Activated CD4-positive, alpha-beta T cell treated with anti-CD3 and anti-CD28 coated beads, Interleukin-2, amount 50 U/mL, for 16 hours (primary cell): Measurements from ENCODE around the gene MOCS1.

ENCODE experiments used
- DNase-seq: peaks from one replicate; pipeline ENCODE4 v3.0.0-alpha.2; 2020

Gene MOCS1

GRCh38 chr6:39901116-39901655, 33.1 kb downstream of the MOCS1 start:
- no peak for DNase-seq

DNA sequence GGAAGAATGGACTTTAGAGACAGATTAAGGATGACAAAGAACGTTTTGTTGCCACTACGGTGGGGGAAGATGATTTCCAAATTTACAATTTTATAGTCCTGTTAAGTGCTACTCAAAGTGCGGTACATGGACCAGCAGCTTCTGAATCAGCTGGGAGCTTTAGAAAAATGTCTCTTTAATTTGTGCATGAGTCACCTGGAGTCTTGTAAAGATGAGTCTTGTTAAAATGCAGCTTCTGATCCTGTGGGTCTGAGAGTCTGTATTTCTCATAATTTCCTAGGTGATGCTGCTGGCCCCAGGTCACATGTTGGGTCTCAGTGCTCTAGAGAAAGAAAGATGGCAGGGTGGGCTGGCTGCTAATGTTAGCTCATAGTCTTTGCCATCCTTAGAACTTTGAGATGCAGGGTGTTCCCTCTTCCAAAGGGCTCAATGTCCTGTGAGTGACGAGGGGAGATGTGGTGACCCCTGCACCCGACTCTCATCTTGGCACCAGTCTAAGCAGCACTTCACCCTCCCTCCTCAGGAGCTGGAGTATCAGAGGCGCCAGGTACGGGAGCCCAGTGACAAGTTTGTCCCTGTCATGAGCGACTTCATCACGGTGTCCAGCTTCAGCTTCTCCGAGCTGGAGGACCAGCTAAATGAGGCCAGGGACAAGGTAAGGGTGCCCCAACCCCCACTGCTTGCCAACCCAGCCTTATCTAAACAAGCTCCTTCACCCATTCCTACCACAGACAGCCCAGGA, 34.5 kb downstream of the MOCS1 start:
- DNase-seq: no peak

DNA sequence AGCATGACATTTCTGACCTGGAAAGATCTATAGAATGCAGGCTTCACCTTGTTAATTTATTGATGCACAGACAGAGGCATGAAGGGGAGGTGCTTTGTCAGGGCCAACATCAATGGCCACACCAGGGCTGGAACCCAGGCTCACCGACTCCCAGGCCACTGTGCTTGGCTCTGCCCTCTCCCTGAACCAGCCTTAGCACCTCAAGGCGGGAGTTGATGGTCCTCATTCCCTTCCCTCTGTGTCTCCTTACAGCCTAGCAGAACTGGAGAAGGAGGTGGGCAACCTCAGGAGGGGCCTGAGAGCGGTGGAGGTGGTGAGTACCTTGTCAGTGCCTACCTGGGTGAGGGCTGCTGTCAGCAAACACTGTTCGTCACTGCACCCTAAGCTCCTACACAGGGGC, 35.6 kb downstream of the MOCS1 start:
- no peak for DNase-seq

DNA sequence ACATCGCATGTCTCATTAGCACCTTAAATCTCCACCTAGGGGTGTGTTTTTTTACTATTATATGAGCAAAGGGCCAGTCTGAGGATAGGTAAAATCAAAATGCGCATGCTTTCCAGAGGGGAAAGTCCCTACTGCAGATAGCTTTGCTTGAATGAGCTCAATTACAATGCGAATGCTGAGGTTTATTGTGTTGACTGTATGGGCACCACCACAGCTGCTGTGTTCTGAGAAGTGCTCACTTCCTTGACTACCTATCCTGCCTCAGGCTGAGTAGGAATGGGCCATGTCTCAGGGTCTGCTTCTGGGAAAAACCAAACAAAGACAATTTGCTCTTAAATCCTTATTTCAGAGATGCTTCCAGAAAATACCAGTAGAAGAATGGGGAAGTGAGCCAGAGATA, 36.6 kb downstream of the MOCS1 start:
- no peak for DNase-seq

- no peak for DNase-seq
These were observed 37.6 kb downstream of the MOCS1 start for GRCh38 chr6:39896701-39897100.

DNA sequence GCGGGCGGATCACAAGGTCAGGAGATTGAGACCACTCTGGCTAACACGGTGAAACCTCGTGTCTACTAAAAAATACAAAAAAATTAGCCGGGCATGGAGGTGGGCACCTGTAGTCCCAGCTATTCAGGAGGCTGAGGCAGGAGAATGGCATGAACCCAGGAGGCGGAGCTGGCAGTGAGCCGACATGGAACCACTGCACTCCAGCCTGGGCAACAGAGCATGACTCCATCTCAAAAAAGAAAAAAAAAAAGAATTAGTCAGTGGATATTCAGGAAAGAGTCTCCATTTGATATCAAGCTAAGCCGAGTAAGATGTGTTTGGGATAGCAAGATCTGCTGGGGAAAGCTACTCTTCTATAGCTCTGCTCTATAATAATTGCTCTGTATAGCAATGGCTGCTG, 41.0 kb downstream of the MOCS1 start:
- DNase-seq: no peak

- DNase-seq: peak; percentile 5
These were observed 41.7 kb downstream of the MOCS1 start for GRCh38 chr6:39892490-39893129.

- no peak for DNase-seq
These were observed 42.3 kb downstream of the MOCS1 start for GRCh38 chr6:39891976-39892375.

DNA sequence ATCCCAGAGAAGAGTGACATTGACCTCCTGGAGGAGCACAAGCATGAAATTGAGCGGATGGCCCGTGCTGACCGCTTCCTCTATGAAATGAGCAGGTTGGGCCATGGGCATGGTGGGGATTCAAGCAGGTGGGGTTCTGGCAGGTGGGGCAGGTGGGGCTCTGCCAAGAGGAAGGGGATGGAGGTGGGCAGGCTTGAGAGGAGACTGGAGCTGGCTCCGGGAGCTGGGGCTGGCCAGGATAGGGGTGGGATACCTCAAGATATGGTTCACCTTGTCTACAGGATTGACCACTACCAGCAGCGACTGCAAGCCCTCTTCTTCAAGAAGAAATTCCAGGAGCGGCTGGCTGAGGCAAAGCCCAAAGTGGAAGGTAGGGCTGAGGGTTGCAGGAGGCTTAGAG, 42.9 kb downstream of the MOCS1 start:
- no peak for DNase-seq

DNA sequence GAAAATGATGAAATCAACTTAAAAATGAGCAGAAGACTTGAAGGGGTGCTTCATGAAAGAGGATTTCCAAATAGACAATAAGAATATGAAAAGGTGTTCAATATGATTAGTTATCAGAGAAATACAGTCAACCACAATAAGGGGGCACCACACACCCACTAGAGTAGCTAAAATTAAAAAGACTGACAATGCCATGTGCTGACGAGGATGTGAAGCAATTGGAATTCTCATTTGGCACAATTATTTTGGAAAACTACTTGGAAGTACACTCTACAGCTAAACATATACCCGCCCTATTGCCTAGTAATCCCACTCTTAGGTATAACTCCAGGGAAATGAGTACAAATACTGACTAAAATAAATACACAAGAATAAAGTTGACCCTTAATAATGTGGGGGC, 45.0 kb downstream of the MOCS1 start:
- DNase-seq: no peak

GRCh38 chr6:39887692-39888450, 46.4 kb downstream of the MOCS1 start:
- DNase-seq: no peak

DNA sequence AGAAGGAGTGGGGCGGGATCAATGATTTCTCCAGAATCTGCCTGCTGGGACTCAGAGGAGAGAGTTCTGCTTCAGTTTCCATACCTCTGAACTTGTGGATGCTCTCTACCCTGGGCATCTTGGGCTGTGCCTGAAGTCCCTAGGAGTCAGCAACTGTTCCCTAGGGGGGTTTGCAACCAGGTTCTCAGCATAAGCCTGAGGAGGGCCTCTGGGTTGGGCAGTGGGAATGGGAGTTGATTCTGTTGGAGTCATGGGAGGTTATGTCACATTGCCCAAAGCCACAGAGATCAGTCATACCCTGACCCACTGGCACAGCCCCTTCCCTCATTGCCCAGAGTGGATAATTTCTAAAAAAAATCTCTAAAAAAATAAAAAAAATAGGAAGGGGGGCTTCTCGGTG, 47.4 kb downstream of the MOCS1 start:
- DNase-seq: no peak

DNA sequence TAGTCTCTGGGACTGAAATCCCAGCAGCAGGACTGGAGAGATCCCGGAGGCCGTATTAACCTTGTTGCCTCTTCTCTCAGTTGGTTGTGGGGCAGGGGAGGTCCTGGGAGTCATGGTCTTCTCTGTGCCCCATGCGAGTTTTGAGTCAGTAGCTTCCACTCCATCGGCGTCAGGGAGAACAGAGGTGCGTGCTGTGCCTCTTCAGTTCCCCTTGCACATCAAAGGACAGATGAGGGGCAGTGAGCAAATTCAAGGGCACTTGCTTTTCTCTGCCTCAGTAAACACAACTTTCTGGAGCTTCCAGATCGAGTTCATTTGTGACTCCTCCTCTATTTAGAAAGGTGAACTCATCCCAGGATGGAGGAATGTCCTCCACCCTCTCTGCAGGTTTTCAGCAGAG, 48.6 kb downstream of the MOCS1 start:
- no peak for DNase-seq

DNA sequence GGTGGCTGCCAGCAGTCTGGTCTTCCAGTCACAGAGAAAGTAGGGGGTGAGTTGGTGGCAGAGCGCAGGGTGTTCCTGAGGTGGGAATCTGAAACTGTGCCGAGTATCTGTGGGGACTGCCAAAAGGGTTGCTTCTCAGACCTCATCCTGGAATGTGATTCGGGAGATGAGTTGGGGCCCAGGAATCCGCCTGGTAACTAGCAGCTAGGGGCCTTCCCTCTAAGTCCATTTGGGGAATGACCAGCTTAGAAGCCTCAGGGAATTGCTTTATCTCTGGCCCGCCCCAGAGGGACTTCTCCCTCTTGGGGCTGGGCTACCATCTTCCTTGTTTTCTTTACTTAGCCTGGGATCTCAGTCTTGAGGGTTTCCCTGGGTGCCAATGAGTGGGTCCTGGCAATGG, 49.6 kb downstream of the MOCS1 start:
- DNase-seq: no peak

- no peak for DNase-seq
These were observed 51.7 kb downstream of the MOCS1 start for GRCh38 chr6:39882531-39882899.

DNA sequence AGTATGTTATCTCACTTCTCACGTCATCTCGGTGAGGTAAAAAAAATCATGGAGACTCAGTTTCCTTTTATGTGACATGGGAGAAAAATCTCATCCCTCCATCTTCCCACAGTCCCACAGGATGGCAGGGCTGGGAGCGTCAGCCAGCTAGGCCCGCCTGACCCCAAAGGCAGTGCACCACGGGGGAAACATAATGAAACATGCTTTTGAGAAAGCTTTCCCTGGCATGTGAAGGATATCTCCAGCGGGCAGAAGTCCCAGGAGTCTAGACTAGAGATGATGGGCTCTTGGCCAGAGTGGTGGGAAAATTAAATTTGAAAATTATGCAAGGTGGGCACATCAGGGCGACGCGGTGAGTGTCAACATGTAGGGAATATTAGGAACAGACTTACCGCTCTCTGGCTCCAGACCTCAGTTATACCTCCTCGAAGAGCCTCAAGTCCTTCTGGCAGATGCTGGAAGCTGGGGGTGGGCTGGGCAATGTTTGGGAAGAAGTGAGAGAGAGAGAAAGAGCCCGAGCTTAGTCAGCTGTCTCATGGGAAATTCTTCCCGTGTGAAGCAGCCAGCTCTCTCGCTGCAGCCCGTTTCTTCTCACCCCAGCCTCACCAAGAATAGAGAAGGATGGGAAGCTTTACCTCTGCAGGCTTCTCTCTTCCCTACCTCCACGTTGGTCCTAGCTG, 52.3 kb downstream of the MOCS1 start:
- no peak for DNase-seq

- no peak for DNase-seq
These were observed 53.7 kb downstream of the MOCS1 start for GRCh38 chr6:39880594-39880993.

- no peak for DNase-seq
These were observed 54.7 kb downstream of the MOCS1 start for GRCh38 chr6:39879535-39879934.

DNA sequence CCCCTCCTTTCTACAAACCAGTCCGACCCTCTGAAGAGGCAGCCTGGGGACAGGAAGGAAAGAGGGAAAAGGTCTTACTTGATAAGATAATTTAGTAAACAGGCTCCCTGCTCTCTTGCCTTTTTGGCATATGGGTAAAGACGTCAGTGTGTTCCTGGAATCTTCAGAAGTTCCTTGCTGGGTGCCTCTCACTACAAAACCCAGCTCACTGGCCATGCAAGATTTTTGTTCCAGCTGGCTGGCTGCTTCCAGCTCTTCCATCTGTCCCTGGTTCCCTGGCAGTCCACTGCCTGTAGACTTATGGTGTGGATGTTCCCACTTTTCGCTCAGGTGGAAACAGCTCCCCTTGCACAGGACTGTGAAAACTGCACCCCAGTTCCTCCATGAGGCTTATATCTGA, 57.4 kb downstream of the MOCS1 start:
- DNase-seq: no peak

- no peak for DNase-seq
These were observed 58.2 kb downstream of the MOCS1 start for GRCh38 chr6:39876111-39876510.

DNA sequence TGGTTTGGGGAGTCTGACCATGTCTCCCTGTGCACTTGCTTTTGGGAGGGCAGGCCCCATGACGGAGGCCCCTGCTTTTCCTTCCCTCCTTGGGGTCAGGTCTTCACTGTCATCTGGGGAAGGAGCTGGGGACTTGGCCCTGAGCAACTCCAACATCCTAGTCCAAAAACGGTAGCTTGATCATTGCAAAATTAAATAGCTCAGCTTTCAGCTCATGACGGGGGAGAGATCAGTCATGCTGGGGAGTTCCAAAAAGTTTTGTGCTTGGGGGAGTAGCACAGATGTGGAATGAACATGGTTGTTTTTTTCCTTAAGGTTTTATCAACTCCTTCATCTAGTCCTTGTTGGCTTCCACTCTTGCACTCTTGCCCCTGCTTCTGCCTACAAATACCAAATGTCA, 60.8 kb downstream of the MOCS1 start:
- DNase-seq: no peak

DNA sequence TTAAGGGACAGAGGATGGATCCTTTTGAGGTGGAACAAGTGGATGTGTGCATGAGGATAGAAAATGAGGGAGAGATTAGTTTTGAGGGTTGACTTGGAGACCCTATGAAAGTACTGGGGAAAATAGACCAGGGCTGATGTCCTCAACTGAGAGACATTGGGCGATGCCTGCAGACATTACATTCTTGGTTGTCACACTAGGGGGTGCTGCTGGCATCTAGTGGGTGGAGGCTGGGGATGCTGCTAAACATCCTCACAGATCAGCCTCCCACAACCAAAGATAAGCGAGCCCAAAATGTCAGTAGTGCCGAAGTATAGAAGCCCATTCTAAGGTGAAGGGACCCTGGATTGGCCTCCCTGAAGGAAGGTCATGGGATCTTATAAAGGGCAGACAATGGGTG, 63.3 kb downstream of the MOCS1 start:
- peak; percentile 1 for DNase-seq

GRCh38 chr6:39867592-39867991, 66.7 kb downstream of the MOCS1 start:
- no peak for DNase-seq
